Midbrain (tissue), 1 donor: ENCODE measurements around the gene CYFIP1.

Experiments
- DNase-seq: peaks from one replicate; lab custom pipeline; 2025; lab: John Stamatoyannopoulos, UW

CYFIP1 gene

DNA sequence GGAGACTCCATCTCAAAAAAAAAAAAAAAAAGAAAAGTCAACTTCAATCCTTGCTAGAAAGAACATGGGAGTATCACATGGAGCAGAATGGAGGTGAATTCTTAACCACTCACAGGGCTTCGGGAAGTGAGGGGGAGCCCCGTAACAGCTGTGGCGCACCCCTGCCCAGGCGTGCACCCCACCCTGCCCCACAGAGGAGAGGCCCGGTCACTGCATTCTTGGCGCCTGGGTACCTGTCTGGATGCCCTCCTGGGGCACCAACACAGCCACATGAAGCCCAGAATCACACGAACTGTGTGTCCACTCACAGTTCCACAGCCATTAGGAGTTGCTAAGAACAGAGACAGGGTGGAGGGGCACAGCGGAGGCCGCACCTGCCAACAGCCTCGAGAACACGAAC, 89.9 kb downstream of the CYFIP1 start:
- no peak for DNase-seq

- no peak for DNase-seq
Measured at GRCh38 chr15:22889146-22889818, 90.9 kb downstream of the CYFIP1 start.

GRCh38 chr15:22888120-22888859, 91.9 kb downstream of the CYFIP1 start:
- DNase-seq = no peak

DNA sequence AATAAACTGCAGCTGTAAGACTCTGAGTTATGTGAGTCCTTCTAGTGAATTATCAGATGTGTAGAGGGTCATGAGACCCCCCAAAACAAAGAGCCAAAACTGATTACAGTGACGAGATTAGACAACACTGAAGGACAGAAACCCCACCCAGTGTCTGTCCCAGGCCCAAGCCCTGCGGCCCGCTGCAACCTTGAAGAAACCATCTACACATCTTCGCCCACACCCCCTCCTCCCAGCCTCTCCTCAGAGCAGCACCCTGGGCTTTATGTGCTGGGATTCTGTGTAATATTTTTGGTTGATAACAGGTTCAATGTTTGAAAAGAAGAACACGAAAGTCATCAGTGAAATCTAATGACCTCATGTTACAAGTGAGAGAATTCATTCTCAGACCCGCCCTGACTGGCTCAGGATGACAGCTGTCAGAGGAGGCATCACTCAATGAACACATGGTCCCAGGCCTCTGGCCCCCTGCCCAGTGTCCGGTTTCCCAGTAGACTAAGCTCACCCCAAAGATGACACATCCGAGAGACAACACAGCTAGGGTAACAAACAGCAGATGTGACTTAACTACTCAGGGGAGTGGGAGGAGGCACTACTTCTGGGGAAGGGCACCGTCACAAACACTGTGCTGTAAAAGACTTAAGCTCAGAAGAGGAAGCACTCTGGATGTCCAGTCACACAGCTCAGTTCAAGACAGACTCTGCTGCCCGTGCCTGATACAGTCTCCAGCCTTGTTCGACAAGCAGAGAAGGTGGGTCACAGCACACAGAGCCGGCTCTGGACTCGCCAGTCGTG, 92.8 kb downstream of the CYFIP1 start:
- DNase-seq = no peak

DNA sequence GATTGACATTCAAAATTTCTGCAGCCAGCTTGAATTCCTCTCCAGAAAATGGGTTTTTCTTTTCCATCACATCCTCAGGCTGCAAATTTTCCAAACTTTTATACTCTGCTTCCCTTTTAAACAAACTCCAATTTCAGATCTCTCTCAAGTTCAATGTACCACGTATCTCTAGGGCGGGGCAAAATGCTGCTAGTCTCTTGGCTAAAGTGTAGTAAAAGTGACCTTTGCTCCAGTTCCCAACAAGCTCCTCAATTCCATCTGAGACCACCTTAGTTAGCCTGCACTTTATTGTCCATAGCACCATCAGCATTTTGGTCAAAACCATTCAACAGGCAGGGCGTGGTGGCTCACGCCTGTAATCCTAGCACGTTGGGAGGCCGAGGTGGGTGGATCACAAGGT, 95.0 kb downstream of the CYFIP1 start:
- no peak for DNase-seq

- no peak for DNase-seq
Measured at GRCh38 chr15:22884344-22884743, 95.8 kb downstream of the CYFIP1 start.

DNA sequence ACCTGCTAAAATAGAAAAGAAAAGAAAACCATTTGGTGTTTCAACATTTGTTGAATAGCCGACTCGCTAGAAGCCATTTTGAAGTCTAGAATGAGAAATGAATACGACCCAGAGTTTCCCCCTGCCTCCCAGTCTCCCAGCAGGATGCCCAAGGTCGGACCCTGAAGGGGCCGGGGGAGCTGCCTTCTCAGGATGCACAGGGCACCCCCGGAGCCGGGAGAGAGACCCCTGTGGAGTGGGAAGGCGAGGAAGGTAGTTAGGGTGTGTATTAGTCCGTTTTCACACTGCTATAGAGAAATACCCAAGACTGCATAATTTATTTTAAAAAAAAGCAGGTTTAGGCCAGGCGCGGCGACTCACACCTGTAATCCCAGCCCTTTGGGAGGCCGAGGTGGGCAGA, 97.0 kb downstream of the CYFIP1 start:
- DNase-seq = no peak

- no peak for DNase-seq
Measured at GRCh38 chr15:22881739-22882440, 98.3 kb downstream of the CYFIP1 start.

DNA sequence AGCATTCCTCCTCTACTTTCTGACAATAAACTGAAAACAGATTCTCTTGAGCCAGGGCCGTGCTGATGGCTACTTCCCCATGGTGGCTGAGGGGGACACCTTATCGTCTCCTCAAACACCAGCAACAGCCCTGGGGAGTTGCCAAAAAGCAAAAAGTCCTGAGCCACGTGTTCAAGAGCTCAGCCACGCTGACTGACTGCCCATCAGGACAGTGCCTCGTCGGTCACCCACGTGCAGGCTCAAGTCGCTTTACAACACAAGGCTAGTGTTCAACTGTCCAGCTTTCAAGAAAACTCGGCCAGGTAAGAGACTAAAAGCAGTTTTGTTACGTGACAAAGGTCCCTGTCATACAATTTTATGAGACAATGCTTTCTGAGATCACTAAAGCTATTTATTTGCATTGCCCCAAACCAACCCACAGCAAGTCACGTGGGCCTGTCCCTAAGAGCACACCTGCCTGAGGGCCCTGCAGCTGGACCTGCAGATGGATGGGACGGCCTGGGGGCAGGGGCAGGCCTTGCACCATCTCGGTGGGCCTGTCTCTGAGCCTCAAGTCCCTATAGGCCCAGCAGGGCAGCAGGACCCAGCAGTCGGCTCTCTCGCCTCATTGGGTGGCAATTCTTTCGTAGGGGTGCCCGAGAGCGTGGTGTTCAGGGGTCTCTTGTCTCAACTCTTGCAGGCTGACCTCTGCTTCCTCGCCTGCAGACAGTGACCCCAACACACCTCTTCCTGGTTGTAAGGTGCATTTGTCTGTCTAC, 99.0 kb downstream of the CYFIP1 start:
- no peak for DNase-seq

DNA sequence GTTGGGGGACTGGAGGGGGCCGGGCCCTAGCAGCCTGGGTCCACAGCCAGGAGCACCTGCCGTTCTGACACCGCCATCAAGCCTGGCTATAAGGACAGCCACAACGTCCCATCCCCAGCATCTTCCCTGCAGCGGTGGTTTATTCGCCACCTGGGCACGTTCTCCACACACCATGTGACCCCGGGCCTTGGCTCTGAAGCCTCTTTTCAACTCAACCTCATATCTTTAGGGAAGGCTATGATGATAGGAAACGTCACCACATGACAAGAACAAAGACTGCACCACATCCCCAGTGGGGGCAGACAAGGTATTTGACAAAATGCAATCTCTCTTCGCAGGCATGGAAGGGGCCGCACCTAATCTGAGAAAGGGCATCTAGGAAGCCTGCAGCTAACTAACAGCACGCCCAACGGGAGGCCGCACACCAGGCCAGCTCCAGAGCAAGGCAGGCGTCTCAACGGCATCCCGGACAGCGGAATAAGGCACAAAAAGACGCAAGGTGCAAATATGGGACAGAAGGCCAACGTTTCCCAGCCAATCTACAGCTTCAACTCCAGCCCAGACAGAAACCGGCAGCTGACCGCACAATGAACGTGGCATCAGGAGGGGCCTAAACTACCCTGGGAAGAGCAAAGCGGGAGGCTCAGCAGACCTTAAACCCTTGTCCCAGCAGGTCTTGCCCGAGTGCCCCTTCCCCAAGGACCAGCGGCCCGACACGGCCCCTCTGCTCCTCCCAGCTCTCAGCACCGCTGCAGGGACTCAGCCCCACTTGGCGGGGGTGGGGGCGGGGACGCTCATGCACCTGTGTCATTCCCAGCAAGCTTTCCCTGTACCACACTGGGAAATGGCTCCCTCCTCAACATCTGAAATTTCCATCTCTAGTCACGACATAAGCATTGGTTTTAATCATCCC, 99.8 kb downstream of the CYFIP1 start:
- DNase-seq = no peak

DNA sequence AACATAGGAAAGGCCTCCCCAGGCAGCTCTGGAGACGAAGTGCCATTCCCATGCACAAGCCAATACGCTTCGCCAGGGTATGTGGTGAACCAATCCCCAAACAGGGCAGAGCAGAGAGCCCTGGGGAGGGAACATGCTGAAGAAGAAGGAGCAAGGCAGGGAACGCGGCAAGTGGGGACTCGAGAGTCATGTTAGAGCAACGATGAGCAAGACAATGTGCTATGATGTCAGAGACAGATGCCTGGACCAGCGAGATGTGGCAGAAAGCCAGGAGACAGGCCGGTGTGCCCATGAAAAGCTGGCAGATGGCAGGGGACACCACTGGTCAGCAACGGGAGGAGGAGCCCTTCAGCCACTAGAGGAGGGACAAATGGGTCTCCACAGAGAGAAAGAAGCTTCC, 102.1 kb downstream of the CYFIP1 start:
- DNase-seq = no peak

DNA sequence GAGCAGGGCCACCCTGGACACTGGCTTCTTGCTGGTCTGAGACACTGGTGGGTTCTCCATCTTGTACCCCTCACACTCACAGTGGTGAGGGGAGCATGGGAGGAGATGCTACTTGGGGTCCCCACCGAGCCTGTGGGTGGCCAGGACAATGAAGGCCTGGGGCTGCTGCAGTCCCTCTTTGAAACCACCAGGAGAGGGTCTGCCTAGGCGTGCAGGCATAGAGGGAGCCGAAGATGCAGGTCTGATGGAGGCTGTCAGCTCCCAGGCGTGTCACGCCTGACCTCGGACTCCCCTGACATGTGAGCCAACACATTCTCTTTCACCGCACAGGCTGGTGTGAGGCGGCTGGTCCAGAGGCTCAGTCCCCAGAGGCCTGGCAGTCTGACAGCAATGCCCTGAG, 102.6 kb downstream of the CYFIP1 start:
- no peak for DNase-seq

DNA sequence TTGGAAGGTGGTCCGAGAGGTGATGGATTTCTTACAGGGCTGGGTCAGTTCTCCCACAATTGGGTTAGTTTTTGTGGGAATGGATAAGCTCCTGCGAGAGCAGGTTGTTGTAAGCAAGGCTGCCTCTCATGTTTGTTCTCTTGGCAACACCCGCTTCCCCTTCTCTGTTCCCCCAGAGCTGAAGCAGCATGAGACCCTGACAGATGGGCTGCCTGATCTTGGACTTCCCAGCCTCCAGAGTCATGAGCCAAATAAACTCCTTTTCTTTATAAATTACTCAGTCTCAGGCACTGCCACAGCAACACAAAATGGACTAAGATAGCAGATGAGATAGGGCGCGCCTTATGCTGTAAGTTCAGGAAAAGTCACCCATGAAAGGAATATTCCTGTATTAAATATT, 103.1 kb downstream of the CYFIP1 start:
- no peak for DNase-seq

GRCh38 chr15:22874966-22875365, 105.2 kb downstream of the CYFIP1 start:
- no peak for DNase-seq

- DNase-seq = no peak
Measured at GRCh38 chr15:22874256-22874655, 105.9 kb downstream of the CYFIP1 start.

DNA sequence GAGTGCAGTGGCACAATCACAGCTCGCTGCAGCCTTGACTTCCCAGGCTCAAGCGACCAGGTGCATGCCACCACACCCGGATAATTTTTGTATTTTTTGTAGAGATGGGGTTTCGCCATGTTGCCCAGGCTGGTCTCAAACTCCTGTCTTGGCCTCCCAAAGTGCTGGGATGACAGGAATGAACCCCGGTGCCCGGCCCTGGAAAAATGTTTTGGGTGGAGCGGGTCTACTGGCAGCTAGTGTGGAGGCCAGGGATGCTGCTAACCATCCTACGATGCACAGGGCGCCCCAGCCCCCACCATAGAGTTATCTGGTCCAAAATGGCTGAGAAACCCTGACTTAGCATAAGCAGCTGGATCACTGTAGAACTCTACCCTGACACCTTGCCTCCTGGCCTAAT, 106.3 kb downstream of the CYFIP1 start:
- DNase-seq = no peak

DNA sequence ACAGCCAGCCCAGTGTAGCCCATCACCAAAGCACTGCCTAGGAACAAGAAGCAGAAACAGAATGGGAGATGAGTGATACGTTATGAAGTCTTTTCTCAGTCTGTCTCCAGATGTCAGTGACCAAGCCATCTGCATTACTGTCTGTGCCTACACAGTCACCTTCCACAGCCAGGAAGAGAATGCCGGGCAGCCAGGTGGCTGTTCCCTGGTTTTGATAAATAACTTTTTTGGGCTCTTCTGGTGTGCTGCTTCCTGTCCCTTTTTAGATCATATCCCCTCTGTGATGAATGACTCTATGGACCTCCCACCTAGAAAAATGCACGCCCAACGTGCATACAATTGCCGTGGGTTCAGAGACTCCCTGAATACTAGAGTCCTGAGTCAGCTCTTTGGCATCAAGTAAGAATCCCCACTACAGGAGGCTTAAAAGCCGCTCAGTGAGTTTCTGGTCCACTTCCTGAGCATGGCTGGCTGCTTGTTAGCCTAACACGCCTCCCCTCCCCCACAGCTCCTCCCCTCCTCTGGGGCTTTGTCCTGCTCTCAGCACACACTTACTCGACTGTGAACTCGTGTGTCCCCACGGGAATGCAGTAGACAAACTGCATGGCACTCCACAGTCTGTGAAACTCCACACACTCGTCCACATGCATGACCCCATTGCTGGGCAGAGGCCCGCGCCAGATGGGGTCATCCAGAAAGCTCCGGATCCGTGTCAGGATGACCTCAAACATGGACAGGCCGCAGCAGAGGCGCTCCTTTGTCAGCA, 107.0 kb downstream of the CYFIP1 start:
- no peak for DNase-seq

GRCh38 chr15:22871481-22872086, 108.6 kb downstream of the CYFIP1 start:
- no peak for DNase-seq

- no peak for DNase-seq
Measured at GRCh38 chr15:22870865-22871264, 109.3 kb downstream of the CYFIP1 start.
